Endothelial cell of umbilical vein (primary cell): Measurements from ENCODE around the gene MON1A. TPM values are rescaled to one million over a fixed set of nuclear protein-coding genes. Genes with fewer than 3 reads are reported as not detected.
A peak's percentile ranks its signal among the peaks of the same experiment; 100 is the strongest.

ENCODE experiments used
- BruUV-seq: library from RNA; stranded (reverse); fragments of 400-500 nt; replicated peaks from 2 replicates; lab custom pipeline; 2021; lab: Mats Ljungman, UMichigan
- CTCF ChIA-PET: fragments of 300-600, 350-600 bp; sonication (Branson Sonifier 250); formaldehyde crosslinking; loops from one replicate; lab custom pipeline; 2021; ENCODE audit warnings: antibody characterized with exemption, inconsistent platforms; lab: Charles Lee
- POLR2A ChIA-PET: fragments of 300-600, 350-600 bp; sonication (Branson Sonifier 250); formaldehyde crosslinking; loops from one replicate; lab custom pipeline; 2021; ENCODE audit warnings: antibody characterized with exemption, inconsistent platforms; lab: Charles Lee
- DNase-seq: peaks from one replicate; pipeline ENCODE4 v3.0.0-alpha.2; 2011; ENCODE audit warnings: low read depth, low spot score
- FAIRE-seq: peaks from 2 replicates; lab custom pipeline; 2011; peaks lifted over from hg19 to GRCh38; lab: Jason Lieb, UNC
- H2AFZ ChIP-seq: 2 replicates; pipeline ENCODE4 v1.6.0; 2012; ENCODE audit warnings: low read depth, low read length, control low read depth, inconsistent platforms
- H3K27ac ChIP-seq: 2 replicates; pipeline ENCODE4 v1.5.1; 2011; ENCODE audit warnings: low read depth, mild to moderate bottlenecking, control low read depth, low read length, moderate library complexity; ENCODE audit not compliant: insufficient read depth
- H3K27me3 ChIP-seq, 2 experiments: 2 replicates each; pipeline versions ENCODE4 v1.6.0 to v1.6.1; 2011; ENCODE audit warnings: low read length in 2 of 2, mixed read lengths in 1 of 2; ENCODE audit not compliant: control insufficient read depth in 2 of 2, insufficient read depth in 2 of 2
- H3K36me3 ChIP-seq, 2 experiments: 2 replicates in 1 of 2; 3 replicates in 1 of 2; pipeline ENCODE4 v1.5.1; 2011; ENCODE audit warnings: low read length in 2 of 2, mild to moderate bottlenecking in 1 of 2, moderate library complexity in 1 of 2; ENCODE audit not compliant: control insufficient read depth in 2 of 2, insufficient read depth in 2 of 2; ENCODE audit errors: extremely low read depth in 1 of 2
- H3K4me1 ChIP-seq: 3 replicates; pipeline ENCODE4 v1.5.1; 2011; ENCODE audit warnings: mild to moderate bottlenecking, low read length; ENCODE audit not compliant: control insufficient read depth, insufficient read depth; ENCODE audit errors: extremely low read depth
- H3K4me2 ChIP-seq: 2 replicates; pipeline ENCODE4 v1.6.1; 2011; ENCODE audit warnings: low read length, control low read depth, mixed read lengths; ENCODE audit not compliant: insufficient read depth
- H3K4me3 ChIP-seq, 3 experiments: fragments of 200-600 bp in 1 of 3; sonication (generic), shearing (Covaris generic) in 1 of 3; replicated peaks in 1 of 3; 2 replicates each; pipeline ENCODE4 v1.5.1; 2011 to 2016; ENCODE audit warnings: control low read depth in 3 of 3, low read length in 3 of 3, mild to moderate bottlenecking in 2 of 3, inconsistent platforms in 1 of 3, low read depth in 1 of 3, moderate library complexity in 1 of 3; ENCODE audit not compliant: insufficient read depth in 1 of 3
- H3K79me2 ChIP-seq: 2 replicates; pipeline ENCODE4 v1.6.0; 2012; ENCODE audit warnings: low read length, inconsistent platforms; ENCODE audit not compliant: control insufficient read depth, insufficient read depth
- H3K9ac ChIP-seq: replicated peaks from 2 replicates; pipeline ENCODE3; 2011; ENCODE audit warnings: low read length, control low read depth; ENCODE audit not compliant: insufficient read depth; ENCODE audit errors: extremely low read depth
- H3K9me1 ChIP-seq: replicated peaks from 3 replicates; pipeline ENCODE4 v1.6.0; 2011; ENCODE audit warnings: mild to moderate bottlenecking, low read length; ENCODE audit not compliant: control insufficient read depth, insufficient read depth; ENCODE audit errors: extremely low read depth
- H3K9me3 ChIP-seq: replicated peaks from 2 replicates; pipeline ENCODE4 v1.5.1; 2012; ENCODE audit warnings: low read length, inconsistent platforms; ENCODE audit not compliant: control insufficient read depth, insufficient read depth
- H4K20me1 ChIP-seq: replicated peaks from 2 replicates; pipeline ENCODE3; 2011; ENCODE audit warnings: mild to moderate bottlenecking, low read length; ENCODE audit not compliant: control insufficient read depth, insufficient read depth; ENCODE audit errors: extremely low read depth
- CTCF ChIP-seq, 2 donors: IDR thresholded peaks; 1 replicate in 1 of 2; 2 replicates in 1 of 2; pipeline ENCODE4 v1.5.1; 2011; ENCODE audit warnings: low read length in 2 of 2, mild to moderate bottlenecking in 2 of 2, moderate library complexity in 2 of 2, control low read depth in 1 of 2, inconsistent platforms in 1 of 2, low read depth in 1 of 2; ENCODE audit not compliant: insufficient read depth in 1 of 2; ENCODE audit errors: extremely low read depth in 1 of 2
- EZH2 ChIP-seq: IDR thresholded peaks from 2 replicates; pipeline ENCODE4 v1.6.1; 2012; ENCODE audit warnings: borderline replicate concordance, low read depth, mild to moderate bottlenecking, moderate library complexity, low read length, inconsistent platforms; ENCODE audit not compliant: severe bottlenecking
- FOS ChIP-seq: IDR thresholded peaks from 2 replicates; pipeline ENCODE4 v1.6.1; 2011; ENCODE audit warnings: mild to moderate bottlenecking, low read length, moderate library complexity, borderline replicate concordance; ENCODE audit not compliant: insufficient read depth
- GATA2 ChIP-seq: IDR thresholded peaks from 2 replicates; pipeline ENCODE4 v1.7.0; 2011; ENCODE audit warnings: low read depth, mild to moderate bottlenecking, moderate library complexity, mixed read lengths, low read length; ENCODE audit not compliant: insufficient read length, insufficient read depth
- JUN ChIP-seq: IDR thresholded peaks from 2 replicates; pipeline ENCODE4 v1.6.1; 2011; ENCODE audit warnings: borderline replicate concordance, low read depth; ENCODE audit not compliant: insufficient read length, insufficient read depth
- MAX ChIP-seq: IDR thresholded peaks from 2 replicates; pipeline ENCODE4 v1.6.1; 2011; ENCODE audit not compliant: insufficient read depth, insufficient read length
- MYC ChIP-seq: IDR thresholded peaks from one replicate; pipeline ENCODE4 v1.6.1; 2011; ENCODE audit warnings: mild to moderate bottlenecking, low read depth, low read length
- POLR2A ChIP-seq: IDR thresholded peaks from 2 replicates; pipeline ENCODE4 v1.6.1; 2012; ENCODE audit warnings: low read depth, mild to moderate bottlenecking, control low read depth, low read length
- POLR2AphosphoS5 ChIP-seq: IDR thresholded peaks from 2 replicates; pipeline ENCODE4 v1.6.1; 2012; ENCODE audit warnings: low read depth, mild to moderate bottlenecking, control low read depth, low read length, moderate library complexity; ENCODE audit not compliant: insufficient read depth
- dilution Hi-C: fragments of 300-500 bp; cut with MboI; formaldehyde crosslinking; loops from one replicate; pipeline ENCODE4 v1.15.0; 2019; ENCODE audit warnings: low sequenced_read_pairs; ENCODE audit not compliant: extremely low pct_ligation_motif_present
- intact Hi-C: fragments of 100-400 bp; cut with micrococcal nuclease; formaldehyde crosslinking; loops from one replicate; pipeline ENCODE4 v1.10.0; 2022
- polyA plus RNA-seq, 4 experiments: library from polyadenylated mRNA; depleted of rRNA in 3 of 4; stranded (reverse) in 3 of 4; unstranded in 1 of 4; fragments of >200 nt; gene quantifications; 2 replicates each; pipeline versions ENCODE4 v1.2.1 to v1.2.3, GENCODE V29; 2011 to 2012; ENCODE audit warnings: missing spikeins in 1 of 4
- total RNA-seq: library from RNA; stranded (reverse); gene quantifications from 2 replicates; pipeline ENCODE4 v1.2.3, GENCODE V29; 2021

The MON1A gene
- total and polyA plus RNA-seq, 2 donors (not counting 3 experiments of a cell fraction or from before 2014, with no cell fraction given) = 17.5 to 31.1 TPM

GRCh38 chr3:49930168-49930690 is 618 bp upstream of the MON1A start:
- Histone ChIP-seq H3K9me1 (no peaks in the 10 kb centered on the region), H3K9ac (peak overlapping the region; percentile 49), H3K27me3 (no peaks in the 10 kb centered on the region), H3K27ac (peak overlapping the region; percentile 51), H3K9me3 (no peaks in the 10 kb centered on the region), H3K4me3 (peak overlapping the region in 2 of 3 experiments; percentile 68 to 75), H4K20me1 (no peaks in the 10 kb centered on the region), H2AFZ (peak overlapping the region; percentile 97), H3K36me3 (no peaks in the 10 kb centered on the region), H3K4me1 (peaks cover 2% of the 10 kb centered on the region), H3K4me2 (peak overlapping the region; percentile 66), H3K79me2 (peaks cover 4% of the 10 kb centered on the region)
- dilution Hi-C loops = no loop called here
- FAIRE-seq (no peak), DNase-seq (no peak)
- TSS peak; percentile 45 for BruUV-seq
- TF ChIP-seq POLR2A (no peak), GATA2 (no peak), MYC (no peak), JUN (no peak), EZH2 (no peak), CTCF (IDR thresholded peaks at IDR 0.05; ENCODE audit: extremely low read depth in 1 of 2, insufficient read depth in 1 of 2, low read depth in 1 of 2, low read length in 2 of 2) (no peak), FOS (no peak), POLR2AphosphoS5 (no peak), MAX (no peak)
- CTCF ChIA-PET = interaction anchor here (0.8 to 1.8 kb wide), 12 partner anchors 10 to 481 kb away, joined by 3 to 16 read pairs (median 4); partner anchors contain the start of genes GMPPB, INKA1 and RBM6
- intact Hi-C loops = no loop called here
- POLR2A ChIA-PET = interaction anchor here (0.7 to 1.7 kb wide), 2 partner anchors 10 to 78 kb away, joined by 3 to 19 read pairs; partner anchors contain the start of gene RBM6
